ENCODE data around the gene PPFIA4. TPM values are rescaled to one million over a fixed set of nuclear protein-coding genes. Genes with fewer than 3 reads are reported as not detected.

The PPFIA4 gene
- total RNA-seq, 1 donor from 2014 or later: 6.4 TPM

GRCh38 chr1:203124546-203125317 lies 98.4 kb downstream of the PPFIA4 start:
- intact Hi-C loops (cut with micrococcal nuclease): no loop called here

- intact Hi-C loops (cut with micrococcal nuclease): no loop called here
These were observed 100.0 kb downstream of the PPFIA4 start for GRCh38 chr1:203126151-203126865.

GRCh38 chr1:203126866-203127665 lies 100.8 kb downstream of the PPFIA4 start:
- intact Hi-C loops (cut with micrococcal nuclease): no loop called here

GRCh38 chr1:203127666-203128430 lies 101.6 kb downstream of the PPFIA4 start, which contains the start of gene ADORA1:
Gene ADORA1 (plus strand): TSS chr1:203127726. CDS start chr1:203128842, 1,116 bp downstream.
- intact Hi-C loops (cut with micrococcal nuclease): no loop called here

GRCh38 chr1:203128431-203128715 lies 102.1 kb downstream of the PPFIA4 start:
- intact Hi-C loops (cut with micrococcal nuclease): no loop called here

Other genes starting within 250 kb of the PPFIA4 start
- gene KDM5B, start 218.1 kb upstream of the PPFIA4 start, total RNA-seq: 126 and 132 TPM in 2 replicates
- 1.0 TPM in 1 of 2 replicates, not detected in the other for gene PCAT6, start 215.5 kb upstream of the PPFIA4 start, total RNA-seq
- 16.1 and 17.0 TPM in 2 replicates for gene RABIF, start 137.3 kb upstream of the PPFIA4 start, total RNA-seq
- 25.6 and 29.2 TPM in 2 replicates for gene KLHL12, start 99.3 kb upstream of the PPFIA4 start, total RNA-seq
- gene ADIPOR1, start 68.2 kb upstream of the PPFIA4 start, total RNA-seq: 73.2 and 78.5 TPM in 2 replicates
- 25.3 and 30.1 TPM in 2 replicates for gene CYB5R1, start 59.2 kb upstream of the PPFIA4 start, total RNA-seq
- 66.3 and 70.7 TPM in 2 replicates for gene TMEM183A, start 19.1 kb upstream of the PPFIA4 start, total RNA-seq
- gene MYOG, start 59.5 kb downstream of the PPFIA4 start, total RNA-seq: not detected in 2 replicates
- not detected in 2 replicates for gene ADORA1, start 101.2 kb downstream of the PPFIA4 start, total RNA-seq
- gene MYBPH, start 149.3 kb downstream of the PPFIA4 start, total RNA-seq: not detected in 2 replicates
- gene CHI3L1, start 160.2 kb downstream of the PPFIA4 start, total RNA-seq: not detected in 2 replicates
- gene CHIT1, start 203.2 kb downstream of the PPFIA4 start, total RNA-seq: 0.27 and 0.41 TPM in 2 replicates